Measurements from ENCODE around the gene FHIT. TPM values are rescaled to one million over a fixed set of nuclear protein-coding genes. Genes with fewer than 3 reads are reported as not detected.

The FHIT gene
- total RNA-seq, 2 experiments from 2014 or later = 86.0 to 90.6 TPM

GRCh38 chr3:60742606-60743145, 508.6 kb downstream of the FHIT start:
- H3K4me3 Mint-ChIP-seq = no peak overlapping the region
- no peaks in the 10 kb centered on the region for H3K9me3 Mint-ChIP-seq
- no peaks in the 10 kb centered on the region for H3K27me3 ChIP-seq (ENCODE audit: control insufficient read depth in 1 of 2, insufficient read depth in 2 of 2, low read length in 2 of 2)
- no peak overlapping the region for H3K4me3 ChIP-seq (ENCODE audit: low read length)
- intact Hi-C loops (cut with DNase I, micrococcal nuclease) = no loop called here
- no peak for TF ChIP-seq CTCF (IDR thresholded peaks at IDR 0.05)
- H3K9me3 ChIP-seq (ENCODE audit: control insufficient read depth in 1 of 2, insufficient read depth in 1 of 2, low read length in 2 of 2) = peaks cover 0 to 3% of the 10 kb centered on the region in 2 experiments
- no peak overlapping the region for H3K27ac ChIP-seq (ENCODE audit: low read depth in 1 of 2, low read length in 2 of 2)
- ChIA-PET POLR2A (no interaction called here), CTCF (no interaction called here)
- ATAC-seq (ENCODE audit: poor library complexity) = no peak
- no peak for DNase-seq
- no peak overlapping the region for H3K27ac Mint-ChIP-seq
- no peaks in the 10 kb centered on the region for H3K27me3 Mint-ChIP-seq
- H3K4me1 Mint-ChIP-seq (ENCODE audit: low read depth) = no peaks in the 10 kb centered on the region
- H3K36me3 Mint-ChIP-seq (ENCODE audit: low read depth) = no peaks in the 10 kb centered on the region
- no peaks in the 10 kb centered on the region for H3K36me3 ChIP-seq (ENCODE audit: insufficient read depth, low read length)
- no peaks in the 10 kb centered on the region for H3K4me1 ChIP-seq (ENCODE audit: insufficient read depth, low read length)

- Mint-ChIP-seq H3K4me1 (ENCODE audit: low read depth) (no peaks in the 10 kb centered on the region), H3K4me3 (no peak overlapping the region), H3K36me3 (ENCODE audit: low read depth) (no peaks in the 10 kb centered on the region), H3K27ac (no peak overlapping the region), H3K27me3 (no peaks in the 10 kb centered on the region), H3K9me3 (peaks cover 6% of the 10 kb centered on the region)
- Histone ChIP-seq H3K36me3 (ENCODE audit: insufficient read depth, low read length) (no peaks in the 10 kb centered on the region), H3K27ac (ENCODE audit: low read depth in 1 of 2, low read length in 2 of 2) (no peak overlapping the region), H3K4me3 (ENCODE audit: low read length) (no peak overlapping the region), H3K9me3 (ENCODE audit: control insufficient read depth in 1 of 2, insufficient read depth in 1 of 2, low read length in 2 of 2) (peaks cover 0 to 4% of the 10 kb centered on the region in 2 experiments), H3K4me1 (ENCODE audit: insufficient read depth, low read length) (no peaks in the 10 kb centered on the region), H3K27me3 (ENCODE audit: control insufficient read depth in 1 of 2, insufficient read depth in 2 of 2, low read length in 2 of 2) (no peaks in the 10 kb centered on the region)
- POLR2A ChIA-PET = no interaction called here
- intact Hi-C loops (cut with DNase I, micrococcal nuclease) = no loop called here
- ATAC-seq (ENCODE audit: poor library complexity) (no peak), DNase-seq (no peak)
- CTCF ChIA-PET = interaction anchor here (0.6 to 1.3 kb wide), 2 partner anchors 8 to 79 kb away, joined by 3 to 4 read pairs; no protein-coding TSS in a partner anchor
- no peak for TF ChIP-seq CTCF (IDR thresholded peaks at IDR 0.05)
Observed at GRCh38 chr3:60737633-60738399, 513.4 kb downstream of the FHIT start.

- H3K27me3 Mint-ChIP-seq = no peaks in the 10 kb centered on the region
- H3K36me3 ChIP-seq (ENCODE audit: insufficient read depth, low read length) = no peaks in the 10 kb centered on the region
- no peaks in the 10 kb centered on the region for H3K36me3 Mint-ChIP-seq (ENCODE audit: low read depth)
- CTCF ChIA-PET = no interaction called here
- no peak overlapping the region for H3K4me3 ChIP-seq (ENCODE audit: low read length)
- TF ChIP-seq CTCF (IDR thresholded peaks at IDR 0.05) = no peak
- POLR2A ChIA-PET = no interaction called here
- no peak for DNase-seq
- no peak for ATAC-seq (ENCODE audit: poor library complexity)
- intact Hi-C loops (cut with DNase I, micrococcal nuclease) = no loop called here
- peaks cover 0 to 14% of the 10 kb centered on the region in 2 experiments for H3K9me3 ChIP-seq (ENCODE audit: control insufficient read depth in 1 of 2, insufficient read depth in 1 of 2, low read length in 2 of 2)
- H3K9me3 Mint-ChIP-seq = peaks cover 4% of the 10 kb centered on the region
- no peaks in the 10 kb centered on the region for H3K4me1 Mint-ChIP-seq (ENCODE audit: low read depth)
- no peak overlapping the region for H3K27ac ChIP-seq (ENCODE audit: low read depth in 1 of 2, low read length in 2 of 2)
- H3K4me3 Mint-ChIP-seq = no peak overlapping the region
- H3K4me1 ChIP-seq (ENCODE audit: insufficient read depth, low read length) = no peaks in the 10 kb centered on the region
- no peaks in the 10 kb centered on the region for H3K27me3 ChIP-seq (ENCODE audit: control insufficient read depth in 1 of 2, insufficient read depth in 2 of 2, low read length in 2 of 2)
- H3K27ac Mint-ChIP-seq = no peak overlapping the region
Observed at GRCh38 chr3:60730371-60730770, 520.9 kb downstream of the FHIT start.

Measured in CD4-positive, alpha-beta T cell (primary cell).